Astrocyte (in vitro differentiated cells and primary cell): ENCODE measurements around the gene RTF1. TPM values are rescaled to one million over a fixed set of nuclear protein-coding genes. Genes with fewer than 3 reads are reported as not detected.
A peak's percentile ranks its signal among the peaks of the same experiment; 100 is the strongest.

Source experiments
- DNase-seq: peaks from one replicate; pipeline ENCODE4 v3.0.0-alpha.2; 2010; ENCODE audit warnings: low read depth
- FAIRE-seq: peaks from 2 replicates; lab custom pipeline; 2011; peaks lifted over from hg19 to GRCh38; lab: Jason Lieb, UNC
- H2AFZ ChIP-seq: 2 replicates; pipeline ENCODE4 v1.6.0; 2012; ENCODE audit warnings: low read depth, low read length, inconsistent platforms
- H3K27ac ChIP-seq: 2 replicates; pipeline ENCODE4 v1.5.1; 2011; ENCODE audit warnings: low read depth, low read length, inconsistent platforms
- H3K27me3 ChIP-seq: 2 replicates; pipeline ENCODE4 v1.6.0; 2011; ENCODE audit warnings: low read length, inconsistent platforms; ENCODE audit not compliant: insufficient read depth
- H3K36me3 ChIP-seq: 2 replicates; pipeline ENCODE4 v1.5.1; 2011; ENCODE audit warnings: low read length, inconsistent platforms; ENCODE audit not compliant: insufficient read depth
- H3K4me1 ChIP-seq: 2 replicates; pipeline ENCODE4 v1.5.1; 2011; ENCODE audit warnings: low read length, inconsistent platforms; ENCODE audit not compliant: insufficient read depth
- H3K4me2 ChIP-seq: 2 replicates; pipeline ENCODE4 v1.6.0; 2012; ENCODE audit warnings: low read length, inconsistent platforms
- H3K4me3 ChIP-seq: 2 replicates; pipeline ENCODE4 v1.5.1; 2011; ENCODE audit warnings: low read depth, mild to moderate bottlenecking, low read length, inconsistent platforms; ENCODE audit not compliant: insufficient read depth
- H3K79me2 ChIP-seq: 2 replicates; pipeline ENCODE4 v1.6.0; 2012; ENCODE audit warnings: mild to moderate bottlenecking, low read length, inconsistent platforms; ENCODE audit not compliant: insufficient read depth
- H3K9ac ChIP-seq: 2 replicates; pipeline ENCODE4 v1.6.0; 2012; ENCODE audit warnings: mild to moderate bottlenecking, low read length, inconsistent platforms
- H3K9me3 ChIP-seq: 2 replicates; pipeline ENCODE4 v1.5.1; 2012; ENCODE audit warnings: low read depth, mild to moderate bottlenecking, low read length, inconsistent platforms; ENCODE audit not compliant: insufficient read depth
- H4K20me1 ChIP-seq: 2 replicates; pipeline ENCODE4 v1.6.0; 2012; ENCODE audit warnings: low read length, inconsistent platforms; ENCODE audit not compliant: insufficient read depth
- H3K27ac Mint-ChIP-seq: one replicate; pipeline ENCODE4 v1.8.0; 2021; ENCODE audit warnings: mild to moderate bottlenecking, mixed read lengths; ENCODE audit not compliant: unreplicated experiment
- H3K27me3 Mint-ChIP-seq: one replicate; pipeline ENCODE4 v1.8.0; 2021; ENCODE audit warnings: low read depth, mixed read lengths; ENCODE audit not compliant: unreplicated experiment
- H3K36me3 Mint-ChIP-seq: one replicate; pipeline ENCODE4 v1.8.0; 2021; ENCODE audit warnings: low read depth, mixed read lengths; ENCODE audit not compliant: unreplicated experiment
- H3K4me1 Mint-ChIP-seq: one replicate; pipeline ENCODE4 v1.8.0; 2021; ENCODE audit warnings: low read depth, mixed read lengths; ENCODE audit not compliant: unreplicated experiment
- H3K4me3 Mint-ChIP-seq: one replicate; pipeline ENCODE4 v1.8.0; 2021; ENCODE audit warnings: mild to moderate bottlenecking, moderate library complexity, mixed read lengths; ENCODE audit not compliant: unreplicated experiment
- H3K9me3 Mint-ChIP-seq: one replicate; pipeline ENCODE4 v1.8.0; 2021; ENCODE audit warnings: mild to moderate bottlenecking, mixed read lengths; ENCODE audit not compliant: unreplicated experiment
- EZH2 ChIP-seq: IDR thresholded peaks from 2 replicates; pipeline ENCODE4 v1.6.1; 2012; ENCODE audit warnings: mild to moderate bottlenecking, low read length, inconsistent platforms; ENCODE audit not compliant: insufficient read depth
- total RNA-seq: library from RNA; stranded (reverse); gene quantifications from 2 replicates; pipeline ENCODE4 v1.2.1, GENCODE V29; 2021
- TF ChIP-seq, protein P1 (sequence below): IDR thresholded peaks from 2 replicates; pipeline ENCODE4 v1.5.1; 2011; ENCODE audit warnings: low read depth, mild to moderate bottlenecking, inconsistent platforms, low read length, moderate library complexity; ENCODE audit not compliant: insufficient read depth

RTF1 gene
- total RNA-seq, 1 donor from 2014 or later: 42.0 TPM

- DNase-seq: no peak
- TF ChIP-seq, protein P1, sequence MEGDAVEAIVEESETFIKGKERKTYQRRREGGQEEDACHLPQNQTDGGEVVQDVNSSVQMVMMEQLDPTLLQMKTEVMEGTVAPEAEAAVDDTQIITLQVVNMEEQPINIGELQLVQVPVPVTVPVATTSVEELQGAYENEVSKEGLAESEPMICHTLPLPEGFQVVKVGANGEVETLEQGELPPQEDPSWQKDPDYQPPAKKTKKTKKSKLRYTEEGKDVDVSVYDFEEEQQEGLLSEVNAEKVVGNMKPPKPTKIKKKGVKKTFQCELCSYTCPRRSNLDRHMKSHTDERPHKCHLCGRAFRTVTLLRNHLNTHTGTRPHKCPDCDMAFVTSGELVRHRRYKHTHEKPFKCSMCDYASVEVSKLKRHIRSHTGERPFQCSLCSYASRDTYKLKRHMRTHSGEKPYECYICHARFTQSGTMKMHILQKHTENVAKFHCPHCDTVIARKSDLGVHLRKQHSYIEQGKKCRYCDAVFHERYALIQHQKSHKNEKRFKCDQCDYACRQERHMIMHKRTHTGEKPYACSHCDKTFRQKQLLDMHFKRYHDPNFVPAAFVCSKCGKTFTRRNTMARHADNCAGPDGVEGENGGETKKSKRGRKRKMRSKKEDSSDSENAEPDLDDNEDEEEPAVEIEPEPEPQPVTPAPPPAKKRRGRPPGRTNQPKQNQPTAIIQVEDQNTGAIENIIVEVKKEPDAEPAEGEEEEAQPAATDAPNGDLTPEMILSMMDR: no peak
- peak; percentile 52 for TF ChIP-seq EZH2
- Histone ChIP-seq H3K36me3 (no peaks in the 10 kb centered on the region), H3K27me3 (peaks cover 35% of the 10 kb centered on the region), H3K27ac (no peak overlapping the region), H3K79me2 (no peaks in the 10 kb centered on the region), H3K9me3 (no peaks in the 10 kb centered on the region), H3K4me2 (peak overlapping the region; percentile 73), H3K9ac (no peak overlapping the region), H3K4me1 (peaks cover 14% of the 10 kb centered on the region), H4K20me1 (no peaks in the 10 kb centered on the region), H2AFZ (no peak overlapping the region), H3K4me3 (no peak overlapping the region)
- no peaks in the 10 kb centered on the region for H3K4me1 Mint-ChIP-seq
- peaks cover 14% of the 10 kb centered on the region for H3K36me3 Mint-ChIP-seq
- peaks cover 2% of the 10 kb centered on the region for H3K9me3 Mint-ChIP-seq
- H3K27ac Mint-ChIP-seq: no peak overlapping the region
- no peak for FAIRE-seq
- peaks cover 66% of the 10 kb centered on the region for H3K27me3 Mint-ChIP-seq
- H3K4me3 Mint-ChIP-seq: no peak overlapping the region
Observed at GRCh38 chr15:41511899-41512369, 95.0 kb downstream of the RTF1 start.

GRCh38 chr15:41512512-41512939, 95.6 kb downstream of the RTF1 start:
- no peak overlapping the region for H3K9ac ChIP-seq
- no peak overlapping the region for H2AFZ ChIP-seq
- DNase-seq: no peak
- H4K20me1 ChIP-seq: no peaks in the 10 kb centered on the region
- no peak overlapping the region for H3K27ac ChIP-seq
- no peak for FAIRE-seq
- peaks cover 35% of the 10 kb centered on the region for H3K27me3 ChIP-seq
- H3K79me2 ChIP-seq: no peaks in the 10 kb centered on the region
- peaks cover 14% of the 10 kb centered on the region for H3K36me3 Mint-ChIP-seq
- H3K4me3 Mint-ChIP-seq: no peak overlapping the region
- no peaks in the 10 kb centered on the region for H3K9me3 ChIP-seq
- H3K4me1 Mint-ChIP-seq: no peaks in the 10 kb centered on the region
- H3K4me2 ChIP-seq: peak overlapping the region; percentile 73
- peaks cover 2% of the 10 kb centered on the region for H3K9me3 Mint-ChIP-seq
- peak; percentile 53 for TF ChIP-seq EZH2
- TF ChIP-seq, protein P1: no peak
- no peaks in the 10 kb centered on the region for H3K36me3 ChIP-seq
- H3K4me1 ChIP-seq: peaks cover 14% of the 10 kb centered on the region
- peak overlapping the region; percentile 81 for H3K27ac Mint-ChIP-seq
- no peak overlapping the region for H3K4me3 ChIP-seq
- H3K27me3 Mint-ChIP-seq: peaks cover 60% of the 10 kb centered on the region

DNA sequence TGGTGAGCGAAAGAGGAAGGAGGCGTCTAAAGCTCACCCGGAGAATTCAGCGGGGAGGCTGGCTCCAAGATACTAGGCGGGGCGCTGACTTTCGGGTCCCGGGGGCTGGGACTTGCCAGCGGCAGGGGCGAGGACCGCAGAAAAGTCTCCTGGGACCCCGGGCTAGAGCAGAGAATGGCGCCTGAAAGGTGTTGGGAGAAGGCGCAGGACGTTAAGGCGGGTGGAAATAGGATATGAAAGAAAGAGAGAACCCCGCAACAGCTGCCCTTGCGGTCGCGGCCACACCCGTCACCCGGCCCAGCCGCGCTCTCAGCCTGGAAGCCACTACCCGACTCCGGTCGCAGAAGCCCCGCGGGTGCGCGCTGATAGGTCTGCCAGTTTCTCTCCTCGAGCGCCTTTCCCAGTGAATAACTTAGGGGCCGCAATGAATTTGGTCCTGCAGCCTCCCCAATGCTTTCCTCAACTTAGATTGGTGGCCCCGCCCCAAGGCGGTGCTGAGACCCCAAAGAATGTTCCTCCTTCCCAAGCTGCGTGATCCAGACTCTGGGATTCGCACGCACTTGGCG, 96.1 kb downstream of the RTF1 start:
- peaks cover 35% of the 10 kb centered on the region for H3K27me3 ChIP-seq

More for the DNA sequence above, 96.1 kb downstream of the RTF1 start:
- H3K27ac ChIP-seq: no peak overlapping the region
- H3K9me3 ChIP-seq: no peaks in the 10 kb centered on the region
- H3K4me1 ChIP-seq: peaks cover 14% of the 10 kb centered on the region
- H3K79me2 ChIP-seq: no peaks in the 10 kb centered on the region
- peak overlapping the region; percentile 45 for H2AFZ ChIP-seq
- no peaks in the 10 kb centered on the region for H4K20me1 ChIP-seq
- Mint-ChIP-seq H3K4me3 (no peak overlapping the region), H3K27me3 (peaks cover 55% of the 10 kb centered on the region), H3K27ac (peak overlapping the region; percentile 81), H3K9me3 (peaks cover 2% of the 10 kb centered on the region), H3K36me3 (peaks cover 14% of the 10 kb centered on the region), H3K4me1 (no peaks in the 10 kb centered on the region)
- no peak for DNase-seq
- no peak for FAIRE-seq
- H3K4me3 ChIP-seq: peak overlapping the region; percentile 36
- no peaks in the 10 kb centered on the region for H3K36me3 ChIP-seq
- TF ChIP-seq, protein P1: no peak
- TF ChIP-seq EZH2: no peak
- peak overlapping the region; percentile 73 for H3K4me2 ChIP-seq
- no peak overlapping the region for H3K9ac ChIP-seq
